SW480 (cell line): ENCODE measurements around the gene PCDHA12.
"Not testable (repeated sequence)": the region's sequence is repeated elsewhere in the genome, so short reads cannot be mapped to it uniquely, and the experiment has no call there.

ENCODE experiments used
- DNase-seq: peaks from one replicate; pipeline ENCODE4 v3.0.0-alpha.2; 2016; ENCODE audit warnings: low spot score

The PCDHA12 gene

GRCh38 chr5:140857177-140857986 is 17.7 kb upstream of the PCDHA12 start:
- no peak for DNase-seq

- no peak for DNase-seq
Observed at GRCh38 chr5:140857987-140858240, 17.2 kb upstream of the PCDHA12 start.

GRCh38 chr5:140862441-140863295 is 12.4 kb upstream of the PCDHA12 start:
- no peak for DNase-seq

- DNase-seq = peak; percentile 22
Observed at GRCh38 chr5:140868721-140869554, 6.2 kb upstream of the PCDHA12 start, which contains the start of gene PCDHA11. Gene PCDHA11 (plus strand): TSS chr5:140868957. CDS start chr5:140869104, 147 bp downstream.

- no peak for DNase-seq
Observed at GRCh38 chr5:140869555-140869886, 5.6 kb upstream of the PCDHA12 start.

- no peak for DNase-seq
Observed at GRCh38 chr5:140870221-140871201, 4.6 kb upstream of the PCDHA12 start.

GRCh38 chr5:140876541-140877261 is 1.6 kb downstream of the PCDHA12 start:
- DNase-seq = not testable (repeated sequence)

- no peak for DNase-seq
Observed at GRCh38 chr5:140877262-140877581, 2.1 kb downstream of the PCDHA12 start.

- no peak for DNase-seq
Observed at GRCh38 chr5:140881889-140882590, 6.9 kb downstream of the PCDHA12 start, which contains the start of gene PCDHA13. Gene PCDHA13 (plus strand): TSS chr5:140882124. CDS start chr5:140882269, 145 bp downstream.

GRCh38 chr5:140882591-140882899 is 7.4 kb downstream of the PCDHA12 start:
- DNase-seq = peak; percentile 22

GRCh38 chr5:140883373-140883772 is 8.3 kb downstream of the PCDHA12 start:
- DNase-seq = no peak

GRCh38 chr5:140883927-140884697 is 9.0 kb downstream of the PCDHA12 start:
- DNase-seq = no peak

GRCh38 chr5:140916325-140916724 is 41.2 kb downstream of the PCDHA12 start:
- DNase-seq = no peak

- DNase-seq = no peak
Observed at GRCh38 chr5:140923601-140924000, 48.5 kb downstream of the PCDHA12 start.

- DNase-seq = peak; percentile 18
Observed at GRCh38 chr5:140925806-140926442, 50.8 kb downstream of the PCDHA12 start, which contains the start of gene PCDHAC1. Gene PCDHAC1 (plus strand): TSS chr5:140926299. CDS start chr5:140926893, 594 bp downstream.

- peak; percentile 86 for DNase-seq
Observed at GRCh38 chr5:140926443-140927227, 51.5 kb downstream of the PCDHA12 start.

GRCh38 chr5:140927228-140927573 is 52.1 kb downstream of the PCDHA12 start:
- no peak for DNase-seq
